Vagina (tissue), 2 donors: ENCODE data around the gene SPHK1.

Experiments used
- POLR2A ChIP-seq, 2 donors: fragments of 450-650 bp; IDR thresholded peaks; one replicate each; pipeline ENCODE4 v1.6.1; 2017; ENCODE audit warnings: antibody characterized with exemption in 2 of 2, mild to moderate bottlenecking in 2 of 2, moderate library complexity in 2 of 2
- POLR2AphosphoS5 ChIP-seq, 2 donors: sonication (generic); formaldehyde crosslinking; IDR thresholded peaks; one replicate each; pipeline ENCODE4 v1.9.0; 2017; ENCODE audit warnings: antibody characterized with exemption in 2 of 2, mild to moderate bottlenecking in 2 of 2, low read depth in 1 of 2; ENCODE audit not compliant: insufficient read depth in 1 of 2
- TF ChIP-seq, protein P1 (sequence below), 3 experiments: fragments of 450-650 bp in 2 of 3; fragments of 200-600 bp in 1 of 3; sonication (generic) in 1 of 3; IDR thresholded peaks; one replicate each; pipeline ENCODE4 v1.5.1; 2017 to 2019; ENCODE audit warnings: antibody characterized with exemption in 3 of 3, mild to moderate bottlenecking in 2 of 3, moderate library complexity in 2 of 3

DNA sequence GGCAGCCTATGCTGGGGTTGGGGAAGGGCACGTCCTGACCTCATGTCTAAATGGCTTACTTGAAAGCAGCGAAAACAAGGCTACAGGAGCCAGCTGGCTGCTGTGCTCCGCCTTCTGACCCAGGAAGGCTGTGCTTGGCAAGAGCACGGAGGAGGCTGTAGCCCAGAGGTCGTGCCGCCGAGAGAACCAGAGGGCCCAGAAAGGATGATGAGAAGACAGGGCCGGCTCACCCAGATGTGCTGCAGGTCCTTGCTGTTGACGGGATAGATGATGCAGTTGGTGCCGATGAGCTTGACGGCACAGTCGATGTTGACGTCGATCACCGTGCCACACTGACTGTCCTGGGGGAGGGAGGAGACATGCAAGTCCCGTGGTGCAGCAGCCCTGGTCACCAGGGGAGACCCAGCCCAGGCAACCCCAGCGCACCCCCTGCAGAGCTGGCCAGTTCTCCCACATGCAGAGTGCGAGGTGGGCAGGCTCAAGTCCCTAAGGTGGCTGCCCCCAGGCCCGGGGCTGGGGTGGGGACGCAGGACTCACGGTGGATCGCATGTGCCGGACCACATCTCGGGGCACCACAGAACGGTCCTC, 20.7 kb downstream of the SPHK1 start:
- TF ChIP-seq POLR2AphosphoS5 (IDR thresholded peaks at IDR 0.05; ENCODE audit: insufficient read depth in 1 of 2, low read depth in 1 of 2) (no peak), POLR2A (IDR thresholded peaks at IDR 0.05) (no peak)
- TF ChIP-seq, protein P1, sequence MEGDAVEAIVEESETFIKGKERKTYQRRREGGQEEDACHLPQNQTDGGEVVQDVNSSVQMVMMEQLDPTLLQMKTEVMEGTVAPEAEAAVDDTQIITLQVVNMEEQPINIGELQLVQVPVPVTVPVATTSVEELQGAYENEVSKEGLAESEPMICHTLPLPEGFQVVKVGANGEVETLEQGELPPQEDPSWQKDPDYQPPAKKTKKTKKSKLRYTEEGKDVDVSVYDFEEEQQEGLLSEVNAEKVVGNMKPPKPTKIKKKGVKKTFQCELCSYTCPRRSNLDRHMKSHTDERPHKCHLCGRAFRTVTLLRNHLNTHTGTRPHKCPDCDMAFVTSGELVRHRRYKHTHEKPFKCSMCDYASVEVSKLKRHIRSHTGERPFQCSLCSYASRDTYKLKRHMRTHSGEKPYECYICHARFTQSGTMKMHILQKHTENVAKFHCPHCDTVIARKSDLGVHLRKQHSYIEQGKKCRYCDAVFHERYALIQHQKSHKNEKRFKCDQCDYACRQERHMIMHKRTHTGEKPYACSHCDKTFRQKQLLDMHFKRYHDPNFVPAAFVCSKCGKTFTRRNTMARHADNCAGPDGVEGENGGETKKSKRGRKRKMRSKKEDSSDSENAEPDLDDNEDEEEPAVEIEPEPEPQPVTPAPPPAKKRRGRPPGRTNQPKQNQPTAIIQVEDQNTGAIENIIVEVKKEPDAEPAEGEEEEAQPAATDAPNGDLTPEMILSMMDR (IDR thresholded peaks at IDR 0.05), result no peak
